Activated naive CD4-positive, alpha-beta T cell treated with anti-CD3 and anti-CD28 coated beads for 36 hours (primary cell): Measurements from ENCODE around the gene AOC3. TPM values are rescaled to one million over a fixed set of nuclear protein-coding genes. Genes with fewer than 3 reads are reported as not detected.
"Not testable (repeated sequence)": the region's sequence is repeated elsewhere in the genome, so short reads cannot be mapped to it uniquely, and the experiment has no call there.

Experiments
- CTCF ChIA-PET: fragments of 350-600 bp; sonication (Branson Sonifier 250); formaldehyde crosslinking; loops from one replicate; lab custom pipeline; 2021; ENCODE audit warnings: antibody characterized with exemption; lab: Charles Lee
- DNase-seq: peaks from one replicate; pipeline ENCODE4 v3.0.0-alpha.2; 2020
- H3K27ac Mint-ChIP-seq: one replicate; pipeline ENCODE4 v1.8.0; 2021; ENCODE audit warnings: mild to moderate bottlenecking, mixed read lengths
- H3K27me3 Mint-ChIP-seq: one replicate; pipeline ENCODE4 v1.8.0; 2021; ENCODE audit warnings: low read depth, mixed read lengths
- H3K36me3 Mint-ChIP-seq: one replicate; pipeline ENCODE4 v1.8.0; 2021; ENCODE audit warnings: low read depth, mixed read lengths
- H3K4me1 Mint-ChIP-seq: one replicate; pipeline ENCODE4 v1.8.0; 2021; ENCODE audit warnings: low read depth, mixed read lengths
- H3K4me3 Mint-ChIP-seq: one replicate; pipeline ENCODE4 v1.8.0; 2021; ENCODE audit warnings: mild to moderate bottlenecking, moderate library complexity, mixed read lengths
- H3K9me3 Mint-ChIP-seq: one replicate; pipeline ENCODE4 v1.8.0; 2021; ENCODE audit warnings: mixed read lengths
- intact Hi-C: fragments of 100-400 bp; cut with micrococcal nuclease; formaldehyde crosslinking; loops from one replicate; pipeline ENCODE4 v1.15.1; 2023
- total RNA-seq, 2 experiments: library from RNA; stranded (reverse); gene quantifications; one replicate each; pipeline ENCODE4 v1.2.3, GENCODE V29; 2021

The AOC3 gene
- total RNA-seq, 2 experiments from 2014 or later, result 1.4 to 2.6 TPM

- H3K27me3 Mint-ChIP-seq, result no peaks in the 10 kb centered on the region
- intact Hi-C loops, result no loop called here
- DNase-seq, result no peak
- no peaks in the 10 kb centered on the region for H3K36me3 Mint-ChIP-seq
- CTCF ChIA-PET, result no interaction called here
- no peaks in the 10 kb centered on the region for H3K9me3 Mint-ChIP-seq
- H3K4me3 Mint-ChIP-seq, result no peak overlapping the region
- H3K27ac Mint-ChIP-seq, result no peak overlapping the region
- H3K4me1 Mint-ChIP-seq, result no peaks in the 10 kb centered on the region
Observed at GRCh38 chr17:42877037-42877436, 26.0 kb downstream of the AOC3 start.

GRCh38 chr17:42878123-42878880, 27.3 kb downstream of the AOC3 start:
- Mint-ChIP-seq H3K4me3 (no peak overlapping the region), H3K4me1 (no peaks in the 10 kb centered on the region), H3K36me3 (no peaks in the 10 kb centered on the region), H3K27ac (no peak overlapping the region), H3K9me3 (no peaks in the 10 kb centered on the region), H3K27me3 (no peaks in the 10 kb centered on the region)
- intact Hi-C loops, result no loop called here
- no peak for DNase-seq
- CTCF ChIA-PET, result no interaction called here

- Mint-ChIP-seq H3K4me1 (no peaks in the 10 kb centered on the region), H3K9me3 (no peaks in the 10 kb centered on the region)
- CTCF ChIA-PET, result no interaction called here
Observed at GRCh38 chr17:42878924-42879595, 28.1 kb downstream of the AOC3 start.

GRCh38 chr17:42879596-42879985, 28.6 kb downstream of the AOC3 start:
- H3K4me3 Mint-ChIP-seq, result no peak overlapping the region

More at GRCh38 chr17:42878924-42879595, 28.1 kb downstream of the AOC3 start:
- Mint-ChIP-seq H3K36me3 (no peaks in the 10 kb centered on the region), H3K27me3 (no peaks in the 10 kb centered on the region), H3K4me3 (no peak overlapping the region), H3K27ac (no peak overlapping the region)
- no peak for DNase-seq
- intact Hi-C loops, result no loop called here

GRCh38 chr17:42880776-42881310, 29.8 kb downstream of the AOC3 start:
- no peak for DNase-seq
- intact Hi-C loops, result no loop called here
- Mint-ChIP-seq H3K9me3 (no peaks in the 10 kb centered on the region), H3K4me3 (no peak overlapping the region), H3K27ac (no peak overlapping the region), H3K27me3 (no peaks in the 10 kb centered on the region), H3K4me1 (no peaks in the 10 kb centered on the region), H3K36me3 (no peaks in the 10 kb centered on the region)
- CTCF ChIA-PET, result interaction anchor here (0.6 kb wide), 1 partner anchor 131 kb away, joined by 3 read pairs; no protein-coding TSS in a partner anchor

More at GRCh38 chr17:42879596-42879985, 28.6 kb downstream of the AOC3 start:
- Mint-ChIP-seq H3K9me3 (no peaks in the 10 kb centered on the region), H3K36me3 (no peaks in the 10 kb centered on the region), H3K4me1 (no peaks in the 10 kb centered on the region), H3K27ac (no peak overlapping the region), H3K27me3 (no peaks in the 10 kb centered on the region)
- CTCF ChIA-PET, result no interaction called here
- intact Hi-C loops, result no loop called here
- no peak for DNase-seq

GRCh38 chr17:42881706-42882105, 30.7 kb downstream of the AOC3 start:
- CTCF ChIA-PET, H3K27ac Mint-ChIP-seq, H3K9me3 Mint-ChIP-seq, H3K4me1 Mint-ChIP-seq, DNase-seq, H3K27me3 Mint-ChIP-seq, H3K36me3 Mint-ChIP-seq, intact Hi-C loops, H3K4me3 Mint-ChIP-seq: not testable (repeated sequence)

- H3K4me3 Mint-ChIP-seq, result no peak overlapping the region
- H3K9me3 Mint-ChIP-seq, result no peaks in the 10 kb centered on the region
- no peaks in the 10 kb centered on the region for H3K36me3 Mint-ChIP-seq
- no peaks in the 10 kb centered on the region for H3K27me3 Mint-ChIP-seq
- CTCF ChIA-PET, result no interaction called here
- no peak for DNase-seq
- intact Hi-C loops, result no loop called here
- H3K4me1 Mint-ChIP-seq, result no peaks in the 10 kb centered on the region
- H3K27ac Mint-ChIP-seq, result no peak overlapping the region
Observed at GRCh38 chr17:42882166-42882565, 31.2 kb downstream of the AOC3 start.

- Mint-ChIP-seq H3K27me3 (no peaks in the 10 kb centered on the region), H3K4me3 (no peak overlapping the region), H3K27ac (no peak overlapping the region), H3K9me3 (no peaks in the 10 kb centered on the region), H3K36me3 (no peaks in the 10 kb centered on the region), H3K4me1 (no peaks in the 10 kb centered on the region)
- no peak for DNase-seq
- CTCF ChIA-PET, result no interaction called here
- intact Hi-C loops, result no loop called here
Observed at GRCh38 chr17:42883802-42884558, 33.0 kb downstream of the AOC3 start.

- intact Hi-C loops, H3K9me3 Mint-ChIP-seq, H3K27me3 Mint-ChIP-seq, CTCF ChIA-PET, H3K27ac Mint-ChIP-seq, DNase-seq, H3K36me3 Mint-ChIP-seq, H3K4me1 Mint-ChIP-seq, H3K4me3 Mint-ChIP-seq: not testable (repeated sequence)
Observed at GRCh38 chr17:42885806-42886205, 34.8 kb downstream of the AOC3 start.

GRCh38 chr17:42886283-42887176, 35.5 kb downstream of the AOC3 start:
- Mint-ChIP-seq H3K9me3 (no peaks in the 10 kb centered on the region), H3K36me3 (no peaks in the 10 kb centered on the region), H3K27ac (no peak overlapping the region), H3K4me3 (no peak overlapping the region), H3K27me3 (no peaks in the 10 kb centered on the region), H3K4me1 (no peaks in the 10 kb centered on the region)
- intact Hi-C loops, result no loop called here
- DNase-seq, result no peak
- CTCF ChIA-PET, result no interaction called here

- Mint-ChIP-seq H3K27ac (no peak overlapping the region), H3K4me1 (no peaks in the 10 kb centered on the region), H3K36me3 (no peaks in the 10 kb centered on the region), H3K27me3 (peaks cover 3% of the 10 kb centered on the region), H3K4me3 (no peak overlapping the region), H3K9me3 (no peaks in the 10 kb centered on the region)
- intact Hi-C loops, result no loop called here
- no peak for DNase-seq
- CTCF ChIA-PET, result no interaction called here
Observed at GRCh38 chr17:42889809-42890208, 38.8 kb downstream of the AOC3 start.
